Measurements from ENCODE around the gene PLXNA2.

PLXNA2 gene

GRCh38 chr1:208058267-208058666 lies 185.9 kb downstream of the PLXNA2 start:
- no peak for DNase-seq

DNA sequence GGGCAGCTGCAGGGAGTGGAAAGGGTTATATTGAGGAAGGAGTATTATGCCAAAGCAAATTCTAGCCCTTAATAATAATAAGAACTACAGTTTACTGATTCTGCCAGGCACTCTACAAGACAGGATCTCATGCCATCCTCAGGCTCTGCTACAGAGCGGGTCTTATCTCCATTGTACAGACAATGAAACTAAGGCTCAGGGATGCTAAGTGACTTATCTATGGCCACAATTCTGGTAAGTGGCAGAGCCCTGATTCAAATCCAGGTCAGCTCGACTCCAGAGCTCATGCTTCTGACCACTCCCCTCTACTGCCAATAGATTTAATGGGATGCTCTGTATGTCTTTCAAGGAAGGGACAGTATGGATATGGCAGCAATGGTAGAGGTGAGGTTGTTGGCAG lies 187.1 kb downstream of the PLXNA2 start:
- DNase-seq: no peak

GRCh38 chr1:208055535-208055934 lies 188.6 kb downstream of the PLXNA2 start:
- DNase-seq: no peak

DNA sequence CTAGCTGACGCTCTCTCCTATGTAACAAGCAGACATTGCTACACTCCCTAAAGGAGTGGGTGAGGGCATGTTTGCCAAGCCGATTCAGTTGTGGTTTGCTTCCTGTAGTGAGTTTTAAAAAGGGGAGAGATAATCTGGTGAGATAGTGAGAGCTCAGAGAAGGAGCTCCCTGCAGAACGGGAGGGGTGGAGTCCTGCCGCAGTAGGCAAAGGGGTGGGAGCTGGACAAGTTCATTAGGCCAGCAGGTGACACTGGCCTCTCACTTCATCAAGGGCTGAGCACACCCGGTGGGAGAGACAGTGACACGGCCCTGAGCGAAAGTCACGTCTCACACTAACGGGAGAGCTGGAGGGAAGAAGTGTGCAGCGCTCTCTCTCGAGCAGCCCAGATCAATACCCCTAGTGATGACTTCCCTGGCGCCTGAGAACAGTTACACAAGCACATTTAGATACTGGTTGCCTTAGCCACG lies 189.2 kb downstream of the PLXNA2 start:
- no peak for DNase-seq

DNA sequence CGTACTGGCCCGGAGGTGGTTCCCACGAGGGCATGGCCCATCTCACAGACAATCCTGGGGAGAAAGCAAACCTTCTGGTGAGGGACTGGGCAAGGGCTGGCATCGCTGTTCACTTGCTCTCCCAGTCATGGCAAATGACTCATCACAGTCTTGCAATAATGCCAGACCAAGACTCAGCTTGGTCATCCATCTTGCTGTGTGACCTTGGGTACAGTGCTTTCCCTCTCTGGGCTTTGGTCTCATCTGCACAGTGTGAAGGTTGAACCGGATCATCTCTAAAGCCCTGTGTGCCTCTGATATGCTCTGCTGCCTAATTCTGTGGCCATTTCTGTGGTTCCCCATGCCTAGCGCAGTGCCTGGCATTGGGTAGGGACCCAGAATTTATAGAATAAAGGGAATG lies 189.7 kb downstream of the PLXNA2 start:
- no peak for DNase-seq

GRCh38 chr1:208053661-208054060 lies 190.5 kb downstream of the PLXNA2 start:
- DNase-seq: no peak

DNA sequence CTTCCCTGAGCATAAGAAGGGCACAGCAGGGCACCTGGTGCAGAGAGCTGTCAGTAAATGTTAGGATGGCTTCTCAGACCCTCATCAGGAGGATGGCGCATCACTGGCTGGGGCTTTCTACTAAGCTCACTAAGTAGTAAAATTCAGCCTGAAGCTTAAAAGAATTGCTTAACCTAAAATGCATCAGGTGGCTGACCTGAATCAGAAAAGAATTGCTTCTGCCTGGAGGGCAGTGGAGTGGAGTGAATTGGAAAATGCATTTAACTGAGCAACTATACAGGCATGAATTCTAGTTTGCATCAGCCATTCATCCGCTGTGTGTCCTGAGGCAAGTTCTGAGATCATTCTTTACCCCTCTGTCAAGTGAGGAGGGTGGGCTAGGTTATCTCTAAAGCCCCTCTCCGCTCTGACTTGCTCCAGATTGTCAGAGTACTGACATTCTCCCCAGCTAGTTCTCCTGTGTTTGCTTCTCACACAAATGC lies 191.2 kb downstream of the PLXNA2 start:
- DNase-seq: no peak

DNA sequence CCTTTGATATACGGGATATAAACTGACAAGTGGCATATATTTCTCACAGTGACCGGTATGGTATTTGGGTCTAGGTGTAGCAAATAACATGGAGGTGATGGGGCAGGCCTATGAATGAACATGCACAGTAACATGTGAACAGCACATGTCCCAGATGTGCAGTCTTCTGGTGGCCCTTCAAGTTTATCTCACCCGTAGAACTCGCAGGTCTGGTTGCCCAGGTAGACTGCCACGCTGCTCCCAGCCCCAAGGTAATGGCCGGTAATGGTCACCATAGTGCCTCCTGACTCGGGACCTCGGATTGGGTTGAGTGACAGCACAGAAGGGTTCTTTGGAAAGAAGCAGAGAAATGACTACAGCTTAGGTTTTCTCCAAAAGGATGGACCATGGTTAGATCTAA lies 192.0 kb downstream of the PLXNA2 start:
- no peak for DNase-seq

- no peak for DNase-seq
These were observed 192.5 kb downstream of the PLXNA2 start for GRCh38 chr1:208051651-208052050.

DNA sequence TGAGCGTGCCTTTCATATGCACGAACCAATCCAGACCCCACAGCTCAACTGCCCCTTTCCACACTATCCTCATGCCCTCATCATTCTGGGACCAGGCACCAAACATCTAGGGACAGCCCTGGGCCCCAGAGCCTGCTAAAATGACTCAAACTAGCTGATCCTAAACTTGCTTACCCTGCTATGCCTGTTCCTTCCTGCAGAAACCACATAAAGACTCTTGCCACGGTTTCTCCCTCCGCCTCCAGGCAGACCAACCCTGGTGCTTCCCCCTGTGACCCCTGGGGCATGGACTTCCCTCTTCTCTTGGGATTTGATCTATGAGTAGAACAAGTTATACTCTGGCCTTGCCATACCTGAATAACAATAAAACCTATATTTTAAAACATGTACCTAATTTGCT lies 195.3 kb downstream of the PLXNA2 start:
- no peak for DNase-seq

- no peak for DNase-seq
These were observed 196.2 kb downstream of the PLXNA2 start for GRCh38 chr1:208047975-208048374.

- no peak for DNase-seq
These were observed 196.7 kb downstream of the PLXNA2 start for GRCh38 chr1:208047476-208047934.

DNA sequence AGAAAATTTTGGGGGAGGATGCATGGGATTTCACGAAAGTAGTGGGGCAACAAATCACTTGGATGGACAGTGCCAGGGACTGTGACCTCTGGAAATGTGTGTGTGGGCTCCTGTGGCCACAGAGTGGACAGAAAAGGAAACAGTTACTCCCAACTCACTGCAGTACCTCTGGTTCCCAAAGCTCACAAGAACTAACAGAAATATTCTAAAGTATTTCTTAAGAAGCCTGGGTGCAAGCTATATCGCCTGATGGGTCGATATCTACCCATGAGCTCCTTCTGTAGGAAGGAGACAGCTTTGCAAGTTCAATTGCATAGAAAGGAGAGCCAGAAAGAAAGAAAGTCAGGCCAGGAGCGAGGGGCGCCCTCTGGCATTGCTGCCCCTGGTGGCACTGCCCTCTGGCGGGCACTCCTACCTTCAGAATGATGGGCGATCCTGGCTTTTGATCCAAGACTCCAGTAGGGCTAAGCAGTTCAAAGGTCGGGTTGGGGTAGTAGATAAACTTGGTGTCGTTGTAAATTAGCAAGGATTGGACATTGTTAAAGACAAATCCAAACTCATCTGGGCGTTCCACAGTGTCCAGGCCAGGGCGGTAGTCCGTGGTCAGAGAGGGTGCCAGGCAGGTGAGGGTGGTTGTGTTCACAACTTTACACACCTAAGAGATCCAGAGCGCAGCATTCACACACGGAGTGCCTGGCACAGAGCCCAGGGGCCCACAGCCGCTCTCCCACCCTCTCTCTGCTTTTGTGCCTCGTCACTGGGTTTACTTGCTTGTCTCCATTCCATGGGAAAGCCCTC lies 198.5 kb downstream of the PLXNA2 start:
- no peak for DNase-seq

GRCh38 chr1:208044589-208045462 lies 199.4 kb downstream of the PLXNA2 start:
- no peak for DNase-seq

DNA sequence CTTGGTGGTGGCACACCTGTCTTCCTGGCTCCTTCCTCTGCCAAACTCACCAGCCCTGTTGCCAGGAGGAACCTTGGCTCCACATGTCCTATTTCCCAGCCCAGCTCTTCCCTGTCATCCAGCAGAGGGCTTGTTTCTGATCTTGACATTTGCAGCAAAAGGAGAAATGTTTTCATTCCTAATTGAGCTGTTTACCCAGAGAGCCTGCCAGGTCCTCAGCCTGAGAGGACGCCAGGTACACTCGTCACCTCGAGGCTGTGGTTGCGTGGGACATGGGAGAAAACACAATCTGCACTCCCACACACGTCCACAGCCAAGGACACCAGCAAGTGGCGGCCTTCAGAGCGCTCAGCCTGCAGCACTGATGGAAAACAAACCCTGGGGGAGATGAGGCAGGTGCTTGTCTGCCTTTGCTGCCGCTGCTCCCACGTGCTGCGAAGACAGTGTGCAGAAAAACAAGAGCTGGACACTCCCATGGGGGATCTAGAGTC lies 200.4 kb downstream of the PLXNA2 start:
- no peak for DNase-seq

- DNase-seq: no peak
These were observed 201.3 kb downstream of the PLXNA2 start for GRCh38 chr1:208042868-208043267.

GRCh38 chr1:208042041-208042615 lies 202.1 kb downstream of the PLXNA2 start:
- DNase-seq: no peak

DNA sequence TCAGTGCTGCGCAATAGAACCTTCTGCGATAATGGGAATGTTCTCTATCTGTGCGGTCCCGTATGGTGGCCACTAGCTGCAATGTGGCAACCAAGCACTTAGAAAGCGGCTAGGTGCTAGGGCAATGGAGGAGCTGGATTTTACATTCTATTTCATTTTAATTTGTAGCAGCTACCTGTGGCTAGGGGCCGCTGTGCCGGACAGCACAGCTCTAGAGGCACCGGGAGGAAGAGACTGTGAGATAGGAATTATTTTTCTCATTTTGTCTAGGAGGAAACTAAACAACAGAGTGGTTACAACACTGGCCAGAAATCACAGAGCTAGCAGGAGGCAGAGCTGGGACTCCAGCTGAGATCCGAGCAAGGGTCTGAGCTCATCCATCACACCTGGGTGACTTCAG lies 202.7 kb downstream of the PLXNA2 start:
- DNase-seq: no peak

GRCh38 chr1:208040821-208041297 lies 203.3 kb downstream of the PLXNA2 start:
- no peak for DNase-seq

DNA sequence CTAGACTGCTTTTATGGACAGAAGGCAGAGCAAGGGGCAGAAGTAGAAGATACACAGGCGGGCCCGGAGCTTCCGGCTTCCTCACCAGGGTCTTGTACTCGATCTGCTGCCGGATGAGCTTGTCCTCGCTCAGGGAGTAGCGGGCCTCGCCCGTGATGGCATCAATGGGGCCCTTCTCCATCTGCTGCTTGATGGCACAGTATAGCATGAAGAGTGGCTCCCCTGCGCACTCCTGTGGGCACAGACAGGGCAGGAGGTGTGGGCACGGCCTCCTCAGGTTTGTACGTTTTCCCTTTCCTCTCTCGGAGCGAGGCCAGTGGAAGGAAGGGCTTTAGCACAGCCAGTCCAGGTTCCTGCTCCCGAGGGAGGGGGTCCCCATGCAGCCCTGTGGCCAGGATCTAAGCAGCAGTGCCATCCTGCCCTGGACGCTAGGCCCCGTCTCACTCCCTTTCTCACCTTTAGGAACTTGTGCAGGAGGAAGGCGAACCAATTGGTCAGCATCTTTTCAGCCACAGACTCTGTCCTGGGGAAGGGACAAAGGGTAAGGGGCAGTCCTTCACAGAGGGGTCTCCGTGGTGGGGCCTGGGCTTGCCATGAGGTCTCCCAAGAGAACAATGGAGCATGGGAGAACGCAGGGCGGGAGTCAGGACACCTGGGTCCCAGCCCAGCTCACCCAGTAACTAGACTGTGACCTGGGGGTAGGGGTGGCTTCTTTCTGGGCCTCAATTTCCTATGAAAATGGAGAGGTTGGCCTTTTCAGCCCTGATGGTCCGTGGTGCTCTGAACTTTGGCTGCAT lies 204.4 kb downstream of the PLXNA2 start:
- DNase-seq: no peak

- no peak for DNase-seq
These were observed 205.9 kb downstream of the PLXNA2 start for GRCh38 chr1:208038303-208038702.
